HG02973 (cell line): ENCODE results near the gene HBD.
A peak's percentile ranks its signal among the peaks of the same experiment; 100 is the strongest.
"Not testable (repeated sequence)": the region's sequence is repeated elsewhere in the genome, so short reads cannot be mapped to it uniquely, and the experiment has no call there.

ENCODE experiments used
- ATAC-seq: cut with Tn5 transposase; IDR thresholded peaks from one replicate; pipeline ENCODE4 v1.9.1; 2021; ENCODE audit warnings: moderate library complexity; ENCODE audit not compliant: unreplicated experiment

Gene HBD

GRCh38 chr11:5234381-5234834 lies at the start of gene HBD:
Gene HBD (minus strand): TSS chr11:5234483. CDS start chr11:5234433, 50 bp downstream.
- peak; percentile 85 for ATAC-seq

- ATAC-seq = no peak
These were observed 49.6 kb upstream of the HBD start for GRCh38 chr11:5283882-5284281.

GRCh38 chr11:5283086-5283485 lies 48.8 kb upstream of the HBD start:
- ATAC-seq = no peak

GRCh38 chr11:5282628-5283027 lies 48.3 kb upstream of the HBD start:
- no peak for ATAC-seq

- ATAC-seq = no peak
These were observed 47.3 kb upstream of the HBD start for GRCh38 chr11:5281596-5281995.

GRCh38 chr11:5280582-5281102 lies 46.4 kb upstream of the HBD start:
- peak; percentile 99 for ATAC-seq

GRCh38 chr11:5279471-5280090 lies 45.3 kb upstream of the HBD start:
- no peak for ATAC-seq

GRCh38 chr11:5277807-5278382 lies 43.6 kb upstream of the HBD start:
- ATAC-seq = no peak

GRCh38 chr11:5276697-5277096 lies 42.4 kb upstream of the HBD start:
- ATAC-seq = no peak

- no peak for ATAC-seq
These were observed 41.3 kb upstream of the HBD start for GRCh38 chr11:5275369-5276110.

- ATAC-seq = no peak
These were observed 40.1 kb upstream of the HBD start for GRCh38 chr11:5274395-5274794.

GRCh38 chr11:5272395-5273017 lies 38.2 kb upstream of the HBD start:
- no peak for ATAC-seq

- ATAC-seq = no peak
These were observed 35.4 kb upstream of the HBD start, which contains the start of gene HBE1 for GRCh38 chr11:5269715-5270147. Gene HBE1 (minus strand): TSS chr11:5269945. CDS start chr11:5269890, 55 bp downstream.

GRCh38 chr11:5267033-5267563 lies 32.8 kb upstream of the HBD start:
- ATAC-seq = no peak

GRCh38 chr11:5266609-5267008 lies 32.3 kb upstream of the HBD start:
- ATAC-seq = no peak

- ATAC-seq = no peak
These were observed 31.5 kb upstream of the HBD start for GRCh38 chr11:5265832-5266231.

GRCh38 chr11:5258543-5259262 lies 24.4 kb upstream of the HBD start:
- ATAC-seq = no peak

- no peak for ATAC-seq
These were observed 23.0 kb upstream of the HBD start for GRCh38 chr11:5257296-5257695.

- not testable (repeated sequence) for ATAC-seq
These were observed 20.5 kb upstream of the HBD start, which contains the start of gene HBG2 for GRCh38 chr11:5254646-5255413. Gene HBG2 (minus strand): TSS chr11:5254781. CDS start chr11:5254728, 53 bp downstream.
